ENCODE measurements around the gene ALKBH5.

The ALKBH5 gene

GRCh38 chr17:18247613-18248001 is 64.0 kb downstream of the ALKBH5 start:
- no peak for DNase-seq

GRCh38 chr17:18248300-18248731 is 64.7 kb downstream of the ALKBH5 start:
- DNase-seq: peak; percentile 49

DNA sequence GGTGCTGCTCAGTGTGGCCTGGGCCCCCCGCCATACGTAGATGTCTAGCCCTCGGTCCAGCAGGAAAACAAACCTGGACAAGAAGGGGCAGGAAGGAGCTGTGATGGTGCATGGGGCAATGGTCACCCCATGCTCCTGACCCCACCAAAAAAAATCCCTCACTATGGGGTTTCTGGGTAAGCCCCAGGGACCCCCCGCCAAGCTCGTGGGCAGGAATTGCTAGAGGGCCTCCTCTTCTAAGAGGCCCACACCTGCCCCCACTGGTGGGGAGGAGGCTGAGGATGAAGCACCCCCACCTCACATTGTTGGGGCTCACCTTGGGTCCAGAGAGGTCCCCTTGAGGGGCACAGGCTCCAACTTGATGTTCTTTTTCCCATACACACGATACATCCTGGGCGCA is 65.2 kb downstream of the ALKBH5 start:
- DNase-seq: no peak

DNA sequence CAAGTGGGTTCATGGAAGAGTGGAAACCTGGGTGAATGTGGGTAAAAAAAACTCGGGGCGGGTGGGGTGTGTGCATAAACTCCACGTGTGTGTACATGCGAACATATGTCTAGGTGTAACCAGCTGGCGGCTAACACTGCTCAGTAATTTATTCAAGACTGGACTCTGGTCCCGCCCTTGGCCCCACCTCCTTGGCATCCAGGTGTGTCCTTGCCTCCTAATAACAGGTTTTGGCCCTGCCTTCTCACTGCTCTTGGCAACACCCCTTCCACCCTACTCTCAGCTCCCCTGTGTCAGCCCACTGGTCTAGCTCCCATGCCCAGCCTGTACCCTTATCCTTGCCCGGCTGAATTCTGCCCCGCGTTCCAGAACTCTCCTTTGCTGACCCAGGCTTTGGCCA is 66.6 kb downstream of the ALKBH5 start:
- no peak for DNase-seq

DNA sequence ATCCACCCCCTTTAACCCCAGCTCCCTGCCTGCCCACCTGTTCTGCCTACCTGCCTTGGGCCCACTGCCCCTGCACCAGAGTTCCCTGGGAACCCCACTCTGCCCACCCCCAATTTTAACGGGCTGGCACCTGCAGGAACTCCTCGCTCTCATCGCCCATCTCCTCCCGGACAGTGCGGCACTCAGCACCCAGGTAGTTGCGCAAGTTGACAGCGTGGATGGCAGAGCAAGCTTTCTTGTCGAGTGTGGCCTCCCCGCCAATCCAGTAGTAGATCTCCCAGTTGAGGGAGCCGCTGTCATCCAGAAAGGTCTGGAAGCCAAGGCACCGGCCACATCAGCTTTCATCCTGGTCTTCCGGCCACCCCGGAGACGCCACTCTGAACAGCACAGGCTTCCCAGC is 67.1 kb downstream of the ALKBH5 start:
- no peak for DNase-seq

GRCh38 chr17:18251204-18251603 is 67.6 kb downstream of the ALKBH5 start:
- DNase-seq: no peak

DNA sequence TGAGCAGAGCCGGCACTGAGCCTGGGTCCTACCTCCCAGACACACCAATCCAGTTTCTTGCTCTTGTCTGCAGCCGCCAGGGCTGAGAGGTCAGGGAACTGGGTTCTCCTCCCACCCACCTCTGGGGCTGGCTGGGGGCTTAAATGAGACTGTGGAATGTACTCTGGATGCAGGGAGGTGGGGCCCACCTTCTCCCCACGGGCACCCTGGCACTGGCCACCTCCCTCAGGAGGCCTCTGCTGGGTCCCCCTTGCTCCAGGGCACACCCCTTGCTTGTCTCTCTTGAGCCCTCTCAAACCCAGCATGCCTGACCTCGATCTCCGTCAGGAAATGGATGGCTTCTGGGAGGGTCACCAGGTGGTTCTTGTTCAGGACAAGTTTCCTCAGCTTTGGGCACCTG is 68.5 kb downstream of the ALKBH5 start:
- no peak for DNase-seq

DNA sequence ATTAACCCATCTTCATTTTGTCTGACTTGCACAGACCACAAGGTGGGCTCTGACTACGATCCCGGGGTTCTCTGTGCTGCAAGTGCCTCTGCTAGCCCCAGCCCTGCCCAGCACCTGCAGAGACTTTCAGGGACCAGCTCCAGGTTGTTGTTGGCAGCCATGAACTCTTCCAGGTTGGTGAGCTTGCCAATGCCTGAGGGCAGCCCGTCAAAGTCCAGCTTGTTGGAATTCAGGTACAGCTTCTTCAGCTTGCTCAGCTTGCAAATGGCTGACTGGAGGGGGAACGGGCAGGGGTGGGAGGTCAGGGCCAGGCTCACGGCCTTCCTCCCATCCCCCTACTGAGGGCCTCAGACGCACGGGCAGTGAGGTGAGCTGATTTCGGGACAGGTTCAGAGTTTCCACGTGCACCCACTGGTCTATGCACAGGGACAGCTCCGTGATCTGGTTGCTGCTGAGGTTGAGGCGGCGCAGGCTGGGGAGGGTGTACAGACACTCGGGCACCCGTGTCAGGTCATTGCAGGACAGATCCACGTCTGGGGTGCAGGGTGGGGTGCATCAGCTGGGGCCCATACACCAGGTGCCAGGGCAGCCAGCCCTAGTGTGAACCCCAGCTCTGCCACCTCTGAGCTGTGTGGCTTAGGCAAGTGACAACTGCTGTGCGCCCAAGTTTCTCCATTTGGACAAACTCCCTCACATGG is 69.7 kb downstream of the ALKBH5 start:
- DNase-seq: no peak

GRCh38 chr17:18253947-18254821 is 70.6 kb downstream of the ALKBH5 start:
- DNase-seq: no peak

- no peak for DNase-seq
Observed at GRCh38 chr17:18254888-18255649, 71.4 kb downstream of the ALKBH5 start.

DNA sequence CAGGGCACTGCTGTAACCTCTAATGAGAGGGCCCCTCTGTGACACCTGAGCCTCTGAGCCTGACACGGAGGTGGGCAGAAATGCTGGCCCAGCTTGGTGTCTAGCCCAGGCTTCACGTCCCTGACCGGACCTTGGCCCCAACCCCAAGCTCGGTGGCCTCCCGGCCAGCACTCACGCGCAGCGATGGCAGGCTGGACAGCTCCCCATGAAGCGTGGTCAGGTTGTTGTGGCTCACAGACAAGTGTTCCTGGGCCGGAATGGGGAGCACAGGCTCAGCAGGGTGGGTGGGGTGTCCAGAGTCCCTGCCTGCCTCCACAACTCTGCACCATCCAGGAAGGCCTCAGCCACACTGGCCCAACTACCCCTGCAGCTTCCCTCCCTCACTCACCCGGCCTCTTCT is 72.7 kb downstream of the ALKBH5 start:
- DNase-seq: no peak

DNA sequence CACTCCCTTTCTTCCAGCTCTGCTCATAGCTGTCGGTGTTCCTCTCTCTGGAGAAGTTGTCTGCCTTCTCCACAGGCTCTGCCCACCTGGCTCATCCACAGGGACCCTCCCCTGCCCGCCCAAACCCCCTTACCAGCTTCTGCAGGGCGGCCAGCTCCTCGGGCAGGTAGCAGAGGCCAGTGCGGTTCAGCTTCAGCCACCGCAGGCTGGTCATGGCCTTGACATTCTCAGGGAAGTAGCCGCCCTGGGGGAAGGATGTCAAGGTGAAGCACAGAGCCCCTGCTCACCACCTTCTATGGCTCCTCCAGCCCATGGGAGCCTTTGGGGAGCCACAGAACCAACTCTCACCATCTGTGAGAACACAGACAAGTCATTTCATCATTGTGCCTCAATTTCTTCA is 73.1 kb downstream of the ALKBH5 start:
- no peak for DNase-seq

- DNase-seq: no peak
Observed at GRCh38 chr17:18257268-18257981, 73.8 kb downstream of the ALKBH5 start.

GRCh38 chr17:18257982-18258355 is 74.3 kb downstream of the ALKBH5 start:
- peak; percentile 37 for DNase-seq

GRCh38 chr17:18258356-18259038 is 74.9 kb downstream of the ALKBH5 start, which contains the start of gene FLII:
Gene FLII, minus strand, starts transcription at chr17:18258738. Its CDS starts 48 bp downstream, at chr17:18258690.
- peak; percentile 51 for DNase-seq
